ENCODE measurements around the gene NSUN7. TPM values are rescaled to one million over a fixed set of nuclear protein-coding genes. Genes with fewer than 3 reads are reported as not detected.

The NSUN7 gene
- total and polyA plus RNA-seq, 9 of the 15 experiments (the other 6 are each of a cell fraction or from before 2014, with no cell fraction given), result not detected

DNA sequence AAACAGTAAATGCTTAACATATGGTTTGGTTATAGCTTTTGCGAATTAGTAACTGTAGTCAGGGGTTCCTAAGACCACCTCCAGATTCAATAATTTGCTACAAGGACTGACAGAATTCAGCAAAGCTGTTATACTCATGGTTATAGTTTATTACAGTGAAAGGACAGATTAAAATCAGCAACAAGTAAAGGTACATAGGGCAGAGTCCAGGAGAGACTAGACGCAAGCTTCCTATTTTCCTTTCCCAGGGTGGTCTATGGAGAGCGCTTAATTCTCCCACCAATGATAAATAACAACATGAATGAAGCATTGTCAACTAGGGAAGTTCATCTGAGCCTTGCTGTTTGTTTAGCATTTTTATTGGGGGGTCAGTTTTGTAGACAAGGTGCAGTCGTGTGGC is 5.9 kb downstream of the NSUN7 start:
- H3K4me3 ChIP-seq, result no peak overlapping the region
- no peak for DNase-seq (ENCODE audit: extremely low read depth in 1 of 4, low spot score in 3 of 4)
- in situ Hi-C loops (cut with MboI), result no loop called here
- TF ChIP-seq ILF3 (IDR thresholded peaks at IDR 0.05; ENCODE audit: borderline replicate concordance) (no peak), ZBTB8A (IDR thresholded peaks at IDR 0.05; ENCODE audit: partially characterized antibody) (no peak), MITF (IDR thresholded peaks at IDR 0.05) (no peak), PHF21A (IDR thresholded peaks at IDR 0.05; ENCODE audit: borderline replicate concordance, low read depth) (no peak), CHD4 (IDR thresholded peaks at IDR 0.05; ENCODE audit: insufficient read depth, insufficient replicate concordance, low read depth, low read length, poor library complexity, severe bottlenecking) (no peak), MXD1 (CRISPR knock-in tag; IDR thresholded peaks at IDR 0.05; ENCODE audit: borderline replicate concordance, poor library complexity, severe bottlenecking) (no peak), ZFPM2 (CRISPR knock-in tag; IDR thresholded peaks at IDR 0.05) (no peak), ZNF12 (CRISPR knock-in tag; IDR thresholded peaks at IDR 0.05) (no peak), NR3C1 (CRISPR knock-in tag; IDR thresholded peaks at IDR 0.05) (no peak), RREB1 (CRISPR knock-in tag; IDR thresholded peaks at IDR 0.05) (no peak), GTF2B (IDR thresholded peaks at IDR 0.05; ENCODE audit: extremely low read depth, insufficient read length) (no peak), TEAD1 (CRISPR knock-in tag; IDR thresholded peaks at IDR 0.05) (no peak), MYC (IDR thresholded peaks at IDR 0.05; ENCODE audit: low read depth, low read length) (no peak), MYC (CRISPR knock-in tag; IDR thresholded peaks at IDR 0.05; ENCODE audit: borderline replicate concordance, low read depth) (no peak), COPS2 (conservative IDR thresholded peaks at IDR 0.05) (no peak)

More for the DNA sequence above, 5.9 kb downstream of the NSUN7 start:
- FAIRE-seq (no peak), ATAC-seq (no peak)
- ChIA-PET CTCF (ENCODE audit: low intra/inter-chr PET ratio) (no interaction called here), POLR2A (no interaction called here)
- intact Hi-C loops (cut with micrococcal nuclease), result no loop called here
- WGBS (ENCODE audit: insufficient coverage, low coverage, missing lambda C conversion rate), result 3% methylated on average over 4 of the region's 4 CpGs
- BruUV-seq (replicated peaks), result no TSS peak
- H3K36me3 ChIP-seq (ENCODE audit: control insufficient read depth, insufficient read depth, low read length), result no peaks in the 10 kb centered on the region
- H3K9me3 ChIP-seq (replicated peaks; ENCODE audit: control insufficient read depth, insufficient read depth, low read depth, low read length), result no peaks in the 10 kb centered on the region
- H4K20me1 ChIP-seq (replicated peaks; ENCODE audit: control insufficient read depth, insufficient read depth, low read length), result no peaks in the 10 kb centered on the region
- H2AFZ ChIP-seq (ENCODE audit: low read depth, low read length), result no peak overlapping the region
- peaks cover 4 to 6% of the 10 kb centered on the region in 2 experiments; a peak in 3 of 5 replicates for H3K27me3 ChIP-seq (ENCODE audit: control insufficient read depth in 2 of 2, insufficient read depth in 2 of 2, low read length in 2 of 2)
- no peak overlapping the region for H3K27ac ChIP-seq (ENCODE audit: extremely low read depth, low read depth, low read length)
- no peak overlapping the region for H3K9ac ChIP-seq (ENCODE audit: insufficient read depth in 1 of 2, low read depth in 2 of 2, low read length in 2 of 2)
- H3K4me2 ChIP-seq (ENCODE audit: insufficient read depth, low read length), result no peak overlapping the region
- no peaks in the 10 kb centered on the region for H3K4me1 ChIP-seq (replicated peaks in 1 of 2; ENCODE audit: control insufficient read depth in 2 of 2, insufficient read depth in 2 of 2, low read length in 2 of 2)
- no peaks in the 10 kb centered on the region for H3K79me2 ChIP-seq (ENCODE audit: control insufficient read depth, insufficient read depth, low read length)
- H3K9me1 ChIP-seq (ENCODE audit: control insufficient read depth, insufficient read depth, low read length), result no peaks in the 10 kb centered on the region

Measured in K562 (cell line).